ENCODE measurements around the gene HMGA1.

DNA sequence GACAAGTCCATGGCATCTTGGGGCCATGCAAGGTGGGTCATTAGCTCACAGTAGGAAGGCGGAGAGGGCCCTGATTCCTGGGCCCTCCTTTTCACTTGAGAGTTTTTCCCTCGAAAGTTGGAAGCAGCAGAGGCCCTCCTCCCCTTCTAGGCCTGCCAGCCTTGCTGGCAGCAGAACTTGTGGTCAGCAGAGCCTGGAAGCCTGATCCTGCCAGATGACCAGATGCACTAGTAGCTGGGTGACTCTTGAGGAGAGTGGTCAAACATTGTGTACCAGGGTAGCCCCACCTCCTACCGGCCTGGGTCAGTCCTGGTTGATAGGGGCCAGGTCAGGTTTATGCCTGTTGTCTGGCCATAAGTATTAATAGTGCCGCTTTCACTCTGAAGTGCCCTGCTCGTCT, 3.8 kb upstream of the HMGA1 start:
- no peak for TF ChIP-seq POLR2A (IDR thresholded peaks at IDR 0.05)
- TF ChIP-seq, protein P1, sequence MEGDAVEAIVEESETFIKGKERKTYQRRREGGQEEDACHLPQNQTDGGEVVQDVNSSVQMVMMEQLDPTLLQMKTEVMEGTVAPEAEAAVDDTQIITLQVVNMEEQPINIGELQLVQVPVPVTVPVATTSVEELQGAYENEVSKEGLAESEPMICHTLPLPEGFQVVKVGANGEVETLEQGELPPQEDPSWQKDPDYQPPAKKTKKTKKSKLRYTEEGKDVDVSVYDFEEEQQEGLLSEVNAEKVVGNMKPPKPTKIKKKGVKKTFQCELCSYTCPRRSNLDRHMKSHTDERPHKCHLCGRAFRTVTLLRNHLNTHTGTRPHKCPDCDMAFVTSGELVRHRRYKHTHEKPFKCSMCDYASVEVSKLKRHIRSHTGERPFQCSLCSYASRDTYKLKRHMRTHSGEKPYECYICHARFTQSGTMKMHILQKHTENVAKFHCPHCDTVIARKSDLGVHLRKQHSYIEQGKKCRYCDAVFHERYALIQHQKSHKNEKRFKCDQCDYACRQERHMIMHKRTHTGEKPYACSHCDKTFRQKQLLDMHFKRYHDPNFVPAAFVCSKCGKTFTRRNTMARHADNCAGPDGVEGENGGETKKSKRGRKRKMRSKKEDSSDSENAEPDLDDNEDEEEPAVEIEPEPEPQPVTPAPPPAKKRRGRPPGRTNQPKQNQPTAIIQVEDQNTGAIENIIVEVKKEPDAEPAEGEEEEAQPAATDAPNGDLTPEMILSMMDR (IDR thresholded peaks at IDR 0.05) = no peak
- no peak for TF ChIP-seq POLR2AphosphoS5 (IDR thresholded peaks at IDR 0.05)
- TF ChIP-seq EP300 (IDR thresholded peaks at IDR 0.05; ENCODE audit: low read depth) = no peak
